22Rv1 (cell line): ENCODE data around the gene CCL20.

ENCODE experiments used
- ZFX ChIP-seq: fragments of 450-650 bp; IDR thresholded peaks from 2 replicates; pipeline ENCODE4 v1.6.1; 2017; ENCODE audit warnings: antibody characterized with exemption, borderline replicate concordance
- TF ChIP-seq, protein P1 (sequence below): fragments of 450-650 bp; IDR thresholded peaks from 2 replicates; pipeline ENCODE4 v1.5.1; 2017; ENCODE audit warnings: mild to moderate bottlenecking

DNA sequence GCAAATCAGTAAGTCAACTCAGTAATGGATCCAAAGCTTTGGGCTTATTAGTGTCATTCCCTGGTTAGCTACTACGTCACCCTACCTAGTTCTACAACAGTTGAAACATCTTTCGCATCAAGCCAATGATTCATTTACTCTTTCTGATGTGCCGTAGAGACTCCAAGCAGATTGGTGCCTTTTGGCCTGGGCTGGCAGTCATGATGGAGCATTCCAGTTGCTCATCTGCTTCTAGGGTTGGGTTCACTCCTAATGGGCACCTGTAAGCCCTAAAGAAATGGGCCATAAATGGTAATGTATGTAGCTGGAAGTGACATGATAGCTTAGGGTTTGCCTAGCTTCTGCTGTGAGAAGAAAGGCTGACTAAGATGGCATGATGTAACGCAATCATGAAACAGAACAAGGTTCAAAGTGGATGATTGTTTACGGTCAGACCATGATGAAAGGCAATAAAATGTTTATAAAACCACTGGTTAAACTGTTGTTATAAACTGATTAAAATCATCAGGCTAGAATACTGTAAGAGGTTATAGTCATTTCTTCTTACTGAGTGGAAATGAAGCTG is 20.4 kb upstream of the CCL20 start:
- TF ChIP-seq, protein P1, sequence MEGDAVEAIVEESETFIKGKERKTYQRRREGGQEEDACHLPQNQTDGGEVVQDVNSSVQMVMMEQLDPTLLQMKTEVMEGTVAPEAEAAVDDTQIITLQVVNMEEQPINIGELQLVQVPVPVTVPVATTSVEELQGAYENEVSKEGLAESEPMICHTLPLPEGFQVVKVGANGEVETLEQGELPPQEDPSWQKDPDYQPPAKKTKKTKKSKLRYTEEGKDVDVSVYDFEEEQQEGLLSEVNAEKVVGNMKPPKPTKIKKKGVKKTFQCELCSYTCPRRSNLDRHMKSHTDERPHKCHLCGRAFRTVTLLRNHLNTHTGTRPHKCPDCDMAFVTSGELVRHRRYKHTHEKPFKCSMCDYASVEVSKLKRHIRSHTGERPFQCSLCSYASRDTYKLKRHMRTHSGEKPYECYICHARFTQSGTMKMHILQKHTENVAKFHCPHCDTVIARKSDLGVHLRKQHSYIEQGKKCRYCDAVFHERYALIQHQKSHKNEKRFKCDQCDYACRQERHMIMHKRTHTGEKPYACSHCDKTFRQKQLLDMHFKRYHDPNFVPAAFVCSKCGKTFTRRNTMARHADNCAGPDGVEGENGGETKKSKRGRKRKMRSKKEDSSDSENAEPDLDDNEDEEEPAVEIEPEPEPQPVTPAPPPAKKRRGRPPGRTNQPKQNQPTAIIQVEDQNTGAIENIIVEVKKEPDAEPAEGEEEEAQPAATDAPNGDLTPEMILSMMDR: no peak
- no peak for TF ChIP-seq ZFX
